Lower leg skin (tissue), 3 donors: ENCODE results near the gene PAEP.
"Not testable (repeated sequence)": the region's sequence is repeated elsewhere in the genome, so short reads cannot be mapped to it uniquely, and the experiment has no call there.

Experiments
- POLR2A ChIP-seq, 2 donors: fragments of 450-650 bp; IDR thresholded peaks; one replicate each; pipeline ENCODE4 v1.6.1; 2016 to 2017; ENCODE audit warnings: antibody characterized with exemption in 2 of 2, mild to moderate bottlenecking in 1 of 2, moderate library complexity in 1 of 2
- TF ChIP-seq, protein P1 (sequence below), 3 donors: fragments of 450-650 bp; IDR thresholded peaks; one replicate each; pipeline ENCODE4 v1.5.1; 2016; ENCODE audit warnings: antibody characterized with exemption in 3 of 3, mild to moderate bottlenecking in 3 of 3, moderate library complexity in 2 of 3

DNA sequence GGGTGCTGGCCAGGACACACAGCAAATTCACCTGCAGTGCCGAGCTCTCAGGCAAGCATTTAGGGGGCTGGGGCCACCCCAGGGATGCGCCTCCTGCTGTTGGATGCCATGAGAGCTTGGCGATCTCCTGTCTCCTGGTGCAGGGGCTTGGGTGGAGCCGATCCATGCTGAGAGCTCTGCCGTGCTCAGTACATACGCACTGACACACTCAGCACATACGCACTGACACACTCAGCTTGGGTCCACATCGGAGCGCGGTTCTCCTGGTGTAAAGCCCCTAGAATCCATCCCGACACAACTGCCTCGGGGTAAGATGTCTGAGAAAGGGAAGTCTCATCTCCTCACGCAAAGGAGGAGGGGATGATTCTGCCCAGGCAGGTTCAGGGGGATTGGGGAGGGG is 25.9 kb upstream of the PAEP start:
- TF ChIP-seq, protein P1, sequence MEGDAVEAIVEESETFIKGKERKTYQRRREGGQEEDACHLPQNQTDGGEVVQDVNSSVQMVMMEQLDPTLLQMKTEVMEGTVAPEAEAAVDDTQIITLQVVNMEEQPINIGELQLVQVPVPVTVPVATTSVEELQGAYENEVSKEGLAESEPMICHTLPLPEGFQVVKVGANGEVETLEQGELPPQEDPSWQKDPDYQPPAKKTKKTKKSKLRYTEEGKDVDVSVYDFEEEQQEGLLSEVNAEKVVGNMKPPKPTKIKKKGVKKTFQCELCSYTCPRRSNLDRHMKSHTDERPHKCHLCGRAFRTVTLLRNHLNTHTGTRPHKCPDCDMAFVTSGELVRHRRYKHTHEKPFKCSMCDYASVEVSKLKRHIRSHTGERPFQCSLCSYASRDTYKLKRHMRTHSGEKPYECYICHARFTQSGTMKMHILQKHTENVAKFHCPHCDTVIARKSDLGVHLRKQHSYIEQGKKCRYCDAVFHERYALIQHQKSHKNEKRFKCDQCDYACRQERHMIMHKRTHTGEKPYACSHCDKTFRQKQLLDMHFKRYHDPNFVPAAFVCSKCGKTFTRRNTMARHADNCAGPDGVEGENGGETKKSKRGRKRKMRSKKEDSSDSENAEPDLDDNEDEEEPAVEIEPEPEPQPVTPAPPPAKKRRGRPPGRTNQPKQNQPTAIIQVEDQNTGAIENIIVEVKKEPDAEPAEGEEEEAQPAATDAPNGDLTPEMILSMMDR (IDR thresholded peaks at IDR 0.05): not testable (repeated sequence)
- TF ChIP-seq POLR2A (IDR thresholded peaks at IDR 0.05): not testable (repeated sequence)
